Nephron progenitor cell (in vitro differentiated cells): ENCODE data around the gene WASF2.

Source experiments
- DNase-seq: peaks from one replicate; pipeline ENCODE4 v3.0.0; 2021
- H3K27ac Mint-ChIP-seq: 2 replicates; pipeline ENCODE4 v1.8.0; 2021; ENCODE audit warnings: mild to moderate bottlenecking, moderate library complexity, mixed read lengths
- H3K27me3 Mint-ChIP-seq: 2 replicates; pipeline ENCODE4 v1.8.0; 2021; ENCODE audit warnings: mild to moderate bottlenecking, low read depth, mixed read lengths; ENCODE audit not compliant: poor library complexity
- H3K36me3 Mint-ChIP-seq: 2 replicates; pipeline ENCODE4 v1.8.0; 2021; ENCODE audit warnings: low read depth, mixed read lengths
- H3K4me1 Mint-ChIP-seq: 2 replicates; pipeline ENCODE4 v1.8.0; 2021; ENCODE audit warnings: mixed read lengths
- H3K4me3 Mint-ChIP-seq: 2 replicates; pipeline ENCODE4 v1.8.0; 2021; ENCODE audit warnings: mild to moderate bottlenecking, moderate library complexity, mixed read lengths
- H3K9me3 Mint-ChIP-seq: 2 replicates; pipeline ENCODE4 v1.8.0; 2021; ENCODE audit warnings: mild to moderate bottlenecking, moderate library complexity, mixed read lengths
- CTCF ChIP-seq: fragments of 200-600 bp; sonication (generic); IDR thresholded peaks from 2 replicates; pipeline ENCODE4 v1.5.0; 2021; ENCODE audit warnings: antibody characterized with exemption

WASF2 gene

GRCh38 chr1:27445177-27445936 lies 44.6 kb downstream of the WASF2 start:
- no peak overlapping the region for H3K4me3 Mint-ChIP-seq
- peaks cover 48% of the 10 kb centered on the region for H3K4me1 Mint-ChIP-seq
- peak overlapping the region; percentile 8 for H3K27ac Mint-ChIP-seq
- no peaks in the 10 kb centered on the region for H3K27me3 Mint-ChIP-seq
- no peaks in the 10 kb centered on the region for H3K9me3 Mint-ChIP-seq
- peaks cover 15% of the 10 kb centered on the region for H3K36me3 Mint-ChIP-seq
- no peak for DNase-seq
- TF ChIP-seq CTCF = no peak

GRCh38 chr1:27444632-27445031 lies 45.3 kb downstream of the WASF2 start:
- no peak overlapping the region for H3K27ac Mint-ChIP-seq
- no peak overlapping the region for H3K4me3 Mint-ChIP-seq
- peaks cover 6% of the 10 kb centered on the region for H3K27me3 Mint-ChIP-seq
- peaks cover 19% of the 10 kb centered on the region for H3K36me3 Mint-ChIP-seq
- no peak for TF ChIP-seq CTCF
- DNase-seq = no peak
- H3K4me1 Mint-ChIP-seq = peaks cover 48% of the 10 kb centered on the region
- H3K9me3 Mint-ChIP-seq = no peaks in the 10 kb centered on the region

- H3K4me1 Mint-ChIP-seq = peaks cover 37% of the 10 kb centered on the region
- peaks cover 6% of the 10 kb centered on the region for H3K27me3 Mint-ChIP-seq
- no peak for DNase-seq
- no peaks in the 10 kb centered on the region for H3K9me3 Mint-ChIP-seq
- H3K4me3 Mint-ChIP-seq = no peak overlapping the region
- peak overlapping the region; percentile 13 for H3K27ac Mint-ChIP-seq
- TF ChIP-seq CTCF = no peak
- peaks cover 13% of the 10 kb centered on the region for H3K36me3 Mint-ChIP-seq
Measured at GRCh38 chr1:27439150-27439549, 50.8 kb downstream of the WASF2 start.

- H3K9me3 Mint-ChIP-seq = no peaks in the 10 kb centered on the region
- H3K4me1 Mint-ChIP-seq = peaks cover 39% of the 10 kb centered on the region
- H3K36me3 Mint-ChIP-seq = peaks cover 13% of the 10 kb centered on the region
- no peak overlapping the region for H3K4me3 Mint-ChIP-seq
- no peak for DNase-seq
- H3K27ac Mint-ChIP-seq = no peak overlapping the region
- peaks cover 6% of the 10 kb centered on the region for H3K27me3 Mint-ChIP-seq
- TF ChIP-seq CTCF = no peak
Measured at GRCh38 chr1:27438621-27439061, 51.3 kb downstream of the WASF2 start.

GRCh38 chr1:27436204-27437159 lies 53.5 kb downstream of the WASF2 start:
- Mint-ChIP-seq H3K4me1 (peaks cover 44% of the 10 kb centered on the region), H3K27ac (peak overlapping the region; percentile 78), H3K36me3 (peaks cover 13% of the 10 kb centered on the region), H3K9me3 (no peaks in the 10 kb centered on the region), H3K4me3 (no peak overlapping the region), H3K27me3 (peaks cover 6% of the 10 kb centered on the region)
- TF ChIP-seq CTCF = no peak
- DNase-seq = no peak
